OCI-LY3 (cell line): ENCODE data around the gene CITED4.
A peak's percentile ranks its signal among the peaks of the same experiment; 100 is the strongest.

Experiments used
- H2AFZ ChIP-seq: fragments of 200-600, 300-600 bp; shearing (Covaris generic); 2 replicates; pipeline ENCODE4 v1.6.0; 2014; ENCODE audit warnings: antibody characterized with exemption, low read depth, low read length
- H3K27ac ChIP-seq: fragments of 200-600, 300-600 bp; sonication (generic); 2 replicates; pipeline ENCODE4 v1.5.1; 2014; ENCODE audit warnings: mild to moderate bottlenecking, low read length, moderate library complexity, mixed read lengths
- H3K27me3 ChIP-seq: fragments of 200-600, 300-600 bp; sonication (generic); 2 replicates; pipeline ENCODE4 v1.6.1; 2014; ENCODE audit warnings: low read depth, low read length, mixed read lengths
- H3K36me3 ChIP-seq: fragments of 200-600, 300-600 bp; sonication (generic); replicated peaks from 2 replicates; pipeline ENCODE3; 2014; ENCODE audit warnings: low read depth, low read length, mixed read lengths
- H3K4me1 ChIP-seq: fragments of 300-600, 200-600 bp; sonication (generic); 2 replicates; pipeline ENCODE4 v1.6.1; 2014; ENCODE audit warnings: low read length, mixed read lengths
- H3K4me2 ChIP-seq: fragments of 200-600, 300-600 bp; sonication (generic); 2 replicates; pipeline ENCODE4 v1.6.1; 2014; ENCODE audit warnings: low read length, mixed read lengths
- H3K4me3 ChIP-seq: fragments of 300-600, 200-600 bp; sonication (generic); 2 replicates; pipeline ENCODE4 v1.5.1; 2014; ENCODE audit warnings: antibody characterized with exemption, mild to moderate bottlenecking, low read length, moderate library complexity
- H3K79me2 ChIP-seq: fragments of 300-600, 200-600 bp; shearing (Covaris generic); 2 replicates; pipeline ENCODE4 v1.6.1; 2014; ENCODE audit warnings: mild to moderate bottlenecking, low read length, mixed read lengths
- H3K9ac ChIP-seq: fragments of 300-600, 200-600 bp; shearing (Covaris generic); 2 replicates; pipeline ENCODE4 v1.6.0; 2014; ENCODE audit warnings: mild to moderate bottlenecking, low read length, moderate library complexity
- H3K9me3 ChIP-seq: fragments of 200-600, 300-600 bp; shearing (Covaris generic); 2 replicates; pipeline ENCODE4 v1.6.1; 2014; ENCODE audit warnings: low read length, mixed read lengths; ENCODE audit not compliant: insufficient read depth
- H4K20me1 ChIP-seq: fragments of 200-600, 300-600 bp; sonication (generic); 2 replicates; pipeline ENCODE4 v1.6.1; 2016; ENCODE audit warnings: low read length, mixed read lengths; ENCODE audit not compliant: insufficient read depth
- EZH2phosphoT487 ChIP-seq: fragments of 200-600 bp; shearing (Covaris generic); IDR thresholded peaks from 2 replicates; pipeline ENCODE4 v1.6.1; 2018; ENCODE audit warnings: antibody characterized with exemption, mixed run types, low read depth
- TF ChIP-seq, protein P1 (sequence below): fragments of 200-600, 300-600 bp; sonication (generic); IDR thresholded peaks from 2 replicates; pipeline ENCODE4 v1.5.1; 2014; ENCODE audit warnings: antibody characterized with exemption, low read length, low read depth

Gene CITED4

GRCh38 chr1:40901886-40902852 is 40.0 kb upstream of the CITED4 start:
- Histone ChIP-seq H3K9ac (no peak overlapping the region), H3K4me3 (no peak overlapping the region), H3K4me2 (no peak overlapping the region), H3K79me2 (no peaks in the 10 kb centered on the region), H2AFZ (no peak overlapping the region), H3K27ac (no peak overlapping the region), H3K27me3 (no peaks in the 10 kb centered on the region), H4K20me1 (no peaks in the 10 kb centered on the region), H3K9me3 (no peaks in the 10 kb centered on the region), H3K36me3 (no peaks in the 10 kb centered on the region), H3K4me1 (peaks cover 11% of the 10 kb centered on the region)
- TF ChIP-seq, protein P1, sequence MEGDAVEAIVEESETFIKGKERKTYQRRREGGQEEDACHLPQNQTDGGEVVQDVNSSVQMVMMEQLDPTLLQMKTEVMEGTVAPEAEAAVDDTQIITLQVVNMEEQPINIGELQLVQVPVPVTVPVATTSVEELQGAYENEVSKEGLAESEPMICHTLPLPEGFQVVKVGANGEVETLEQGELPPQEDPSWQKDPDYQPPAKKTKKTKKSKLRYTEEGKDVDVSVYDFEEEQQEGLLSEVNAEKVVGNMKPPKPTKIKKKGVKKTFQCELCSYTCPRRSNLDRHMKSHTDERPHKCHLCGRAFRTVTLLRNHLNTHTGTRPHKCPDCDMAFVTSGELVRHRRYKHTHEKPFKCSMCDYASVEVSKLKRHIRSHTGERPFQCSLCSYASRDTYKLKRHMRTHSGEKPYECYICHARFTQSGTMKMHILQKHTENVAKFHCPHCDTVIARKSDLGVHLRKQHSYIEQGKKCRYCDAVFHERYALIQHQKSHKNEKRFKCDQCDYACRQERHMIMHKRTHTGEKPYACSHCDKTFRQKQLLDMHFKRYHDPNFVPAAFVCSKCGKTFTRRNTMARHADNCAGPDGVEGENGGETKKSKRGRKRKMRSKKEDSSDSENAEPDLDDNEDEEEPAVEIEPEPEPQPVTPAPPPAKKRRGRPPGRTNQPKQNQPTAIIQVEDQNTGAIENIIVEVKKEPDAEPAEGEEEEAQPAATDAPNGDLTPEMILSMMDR = no peak
- TF ChIP-seq EZH2phosphoT487 = no peak

DNA sequence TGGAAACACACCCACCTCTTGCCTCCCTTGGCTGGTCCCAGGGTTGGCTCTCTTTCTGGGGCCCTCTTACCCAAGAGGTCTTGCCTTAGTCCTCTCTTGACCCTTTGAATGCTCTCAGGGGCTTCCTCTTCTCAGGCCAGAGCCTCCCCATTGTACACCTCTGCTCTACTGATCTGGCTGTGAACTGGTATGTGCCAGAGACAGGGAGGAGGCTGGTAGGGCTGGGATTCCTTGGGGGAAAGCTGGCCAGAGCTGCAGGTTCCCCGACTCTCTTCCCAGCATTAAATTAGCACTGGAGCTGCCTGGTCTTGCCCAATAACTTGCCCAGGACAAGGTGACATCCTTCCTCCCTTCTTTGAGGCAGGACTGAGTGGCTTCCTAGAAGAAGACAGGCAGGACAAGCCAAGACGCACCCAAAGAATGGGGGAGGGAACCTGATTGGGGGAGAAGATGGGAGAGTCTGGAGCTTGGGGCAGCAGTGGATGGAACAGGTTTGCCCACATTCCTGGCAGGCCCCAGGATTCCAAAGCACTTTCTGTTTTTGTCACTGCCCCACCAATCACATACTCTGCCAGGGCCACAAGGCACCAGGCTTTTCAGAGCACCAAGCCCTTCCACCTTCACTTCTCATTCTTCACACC is 37.2 kb upstream of the CITED4 start:
- Histone ChIP-seq H3K4me3 (no peak overlapping the region), H3K27me3 (no peaks in the 10 kb centered on the region), H4K20me1 (no peaks in the 10 kb centered on the region), H3K36me3 (no peaks in the 10 kb centered on the region), H3K4me1 (peaks cover 11% of the 10 kb centered on the region), H3K9me3 (0 out of 2 replicates have a peak, but pooled peaks cover 5% of the 10 kb centered on the region), H3K27ac (no peak overlapping the region), H3K4me2 (no peak overlapping the region), H3K79me2 (no peaks in the 10 kb centered on the region), H2AFZ (no peak overlapping the region), H3K9ac (no peak overlapping the region)
- TF ChIP-seq, protein P1 = no peak

DNA sequence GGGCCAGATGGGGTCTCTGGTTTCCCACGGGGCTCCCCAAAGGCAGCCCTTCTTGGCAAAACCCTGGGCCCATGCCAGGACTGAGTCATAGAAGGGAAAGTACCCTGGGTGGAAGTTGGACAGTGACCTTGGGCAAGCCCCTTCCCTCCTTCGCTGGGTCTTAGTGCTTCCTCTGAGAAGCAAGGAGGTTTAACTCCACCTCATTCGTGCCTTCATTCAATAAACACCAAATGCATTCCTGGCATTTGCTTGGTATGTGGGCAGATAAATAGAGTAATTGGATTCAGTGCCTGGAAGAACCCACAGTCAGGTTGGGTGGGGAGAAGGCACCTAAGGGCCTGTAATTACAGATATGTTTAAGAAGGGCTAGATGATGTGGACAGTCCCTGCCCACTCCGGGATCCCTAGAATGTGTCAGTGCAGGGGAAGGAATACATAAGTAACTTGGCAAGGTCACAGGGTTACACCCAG is 36.3 kb upstream of the CITED4 start:
- Histone ChIP-seq H3K9me3 (0 out of 2 replicates have a peak, but pooled peaks cover 5% of the 10 kb centered on the region), H4K20me1 (no peaks in the 10 kb centered on the region), H3K4me2 (peak overlapping the region; percentile 41), H3K79me2 (no peaks in the 10 kb centered on the region), H3K27me3 (no peaks in the 10 kb centered on the region), H3K4me3 (no peak overlapping the region), H3K27ac (no peak overlapping the region), H3K4me1 (peaks cover 11% of the 10 kb centered on the region), H3K9ac (no peak overlapping the region), H2AFZ (no peak overlapping the region), H3K36me3 (no peaks in the 10 kb centered on the region)
- TF ChIP-seq, protein P1 = no peak
- no peak for TF ChIP-seq EZH2phosphoT487

DNA sequence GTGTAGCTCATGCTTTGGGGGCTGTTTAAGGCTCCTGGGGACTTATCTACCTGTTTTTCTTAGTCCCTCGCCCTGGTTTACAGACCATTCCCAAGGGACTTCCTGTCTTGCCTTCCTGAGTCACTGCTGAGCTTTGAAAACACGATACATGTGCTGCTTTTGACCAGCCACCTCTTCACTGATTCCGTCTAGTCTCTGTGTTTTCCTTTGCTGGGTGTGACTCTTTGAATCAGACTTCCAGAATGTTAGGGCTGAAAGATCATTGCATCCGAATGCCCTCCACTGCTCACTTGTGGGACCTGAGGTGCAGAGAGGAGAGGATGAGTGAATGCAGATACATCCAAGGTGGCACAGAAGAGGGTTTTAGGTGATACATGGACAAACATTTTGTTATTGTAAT is 35.4 kb upstream of the CITED4 start:
- Histone ChIP-seq H3K36me3 (no peaks in the 10 kb centered on the region), H3K4me3 (no peak overlapping the region), H3K4me1 (peaks cover 11% of the 10 kb centered on the region), H2AFZ (no peak overlapping the region), H3K79me2 (no peaks in the 10 kb centered on the region), H3K27me3 (no peaks in the 10 kb centered on the region), H4K20me1 (no peaks in the 10 kb centered on the region), H3K4me2 (no peak overlapping the region), H3K9me3 (0 out of 2 replicates have a peak, but pooled peaks cover 5% of the 10 kb centered on the region), H3K27ac (no peak overlapping the region), H3K9ac (no peak overlapping the region)
- no peak for TF ChIP-seq EZH2phosphoT487
- TF ChIP-seq, protein P1 = no peak
